ENCODE results near the gene GAA.

GRCh38 chr17:80116921-80117380, 15.6 kb downstream of the GAA start:
- TF ChIP-seq POLR2AphosphoS5 (IDR thresholded peaks at IDR 0.05; ENCODE audit: low read depth, low read length): no peak
- TF ChIP-seq ZBTB33 (IDR thresholded peaks at IDR 0.05; ENCODE audit: borderline replicate concordance, low read depth): no peak
- TF ChIP-seq GATA2 (CRISPR knock-in tag; IDR thresholded peaks at IDR 0.05): no peak
- no peak for TF ChIP-seq USF2 (IDR thresholded peaks at IDR 0.05; ENCODE audit: borderline replicate concordance, low read depth, low read length)
- TF ChIP-seq PBX3 (IDR thresholded peaks at IDR 0.05): no peak
